D721Med (cell line): ENCODE results near the gene IKZF2.

Experiments used
- DNase-seq: peaks from one replicate; pipeline ENCODE4 v3.0.0; 2011; ENCODE audit warnings: low spot score; ENCODE audit not compliant: insufficient read length
- FAIRE-seq: peaks from 2 replicates; lab custom pipeline; 2011; peaks lifted over from hg19 to GRCh38; lab: Jason Lieb, UNC
- CTCF ChIP-seq: IDR thresholded peaks from 2 replicates; pipeline ENCODE4 v1.5.1; 2012; ENCODE audit warnings: mild to moderate bottlenecking, control low read depth; ENCODE audit not compliant: insufficient read depth; ENCODE audit errors: missing control alignments

IKZF2 gene

DNA sequence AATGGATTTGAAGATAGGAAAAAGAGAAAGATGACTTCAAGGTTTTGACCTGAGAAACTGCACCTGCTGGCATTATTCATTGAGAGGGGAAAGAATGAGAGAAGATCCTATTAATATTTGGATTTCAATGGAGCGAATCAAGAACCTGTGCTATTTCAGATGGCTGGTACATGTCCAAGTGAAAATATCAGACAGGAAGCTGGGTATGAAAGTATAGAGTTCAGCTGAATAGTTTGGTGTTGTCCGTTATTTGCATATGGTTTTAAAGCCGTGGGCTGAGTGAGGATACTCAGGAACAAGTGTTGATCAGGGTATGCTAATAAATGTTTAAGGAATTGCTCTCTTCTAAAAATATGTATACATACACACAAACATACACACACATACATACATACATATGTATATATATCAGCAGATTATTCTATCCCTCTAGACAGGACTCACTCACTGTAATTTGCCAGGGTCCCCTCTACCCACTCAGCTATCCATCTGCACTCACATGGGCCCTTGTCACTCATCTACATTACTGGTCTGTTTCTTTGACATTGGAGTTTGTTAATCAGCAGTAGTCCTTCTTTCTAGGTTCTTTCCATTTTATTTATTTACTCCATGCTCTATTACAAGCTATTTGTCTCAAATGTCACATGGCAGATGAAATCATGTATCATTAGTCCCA lies 33.9 kb upstream of the IKZF2 start:
- no peak for TF ChIP-seq CTCF
- DNase-seq, result no peak

DNA sequence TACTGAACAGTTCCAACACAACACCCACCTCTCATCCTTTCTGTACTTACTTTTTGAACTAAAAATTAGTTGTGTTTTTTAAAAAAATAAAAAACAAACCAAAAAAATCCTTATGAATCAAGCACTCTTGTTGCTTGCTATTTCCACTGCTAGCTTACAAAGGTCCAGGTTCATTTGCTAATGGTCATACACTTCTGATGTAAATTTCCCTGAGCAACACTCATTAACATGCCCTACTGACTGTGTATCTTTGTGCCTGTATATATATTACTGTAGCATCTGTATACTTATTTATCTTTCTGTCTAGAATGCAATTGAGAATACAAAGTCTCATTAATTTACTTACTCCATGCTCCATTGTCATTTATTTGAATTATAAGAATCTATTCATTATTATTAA lies 30.3 kb upstream of the IKZF2 start:
- TF ChIP-seq CTCF, result no peak
- DNase-seq (no peak), FAIRE-seq (no peak)

More for the DNA sequence above, 33.9 kb upstream of the IKZF2 start:
- FAIRE-seq, result no peak

DNA sequence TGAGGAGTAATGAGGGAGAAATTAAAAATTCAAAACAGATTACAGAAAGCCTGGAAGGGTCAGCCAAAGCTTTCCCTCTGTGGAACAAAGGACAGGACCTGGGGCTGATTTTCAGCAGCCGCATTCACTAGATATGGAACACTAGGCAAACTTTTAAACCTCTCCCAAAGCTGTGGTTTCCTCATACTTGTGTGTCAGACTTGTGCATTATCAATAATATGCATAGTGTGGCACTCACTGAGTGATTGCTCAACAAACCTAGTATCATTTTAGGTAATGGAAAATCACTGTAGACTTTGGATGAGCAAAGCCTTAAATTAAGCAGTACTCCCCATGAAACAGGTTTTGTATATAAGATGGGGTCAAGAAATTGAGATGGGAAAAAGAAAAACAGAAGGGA lies 26.3 kb upstream of the IKZF2 start:
- TF ChIP-seq CTCF, result no peak
- FAIRE-seq, result no peak
- no peak for DNase-seq

DNA sequence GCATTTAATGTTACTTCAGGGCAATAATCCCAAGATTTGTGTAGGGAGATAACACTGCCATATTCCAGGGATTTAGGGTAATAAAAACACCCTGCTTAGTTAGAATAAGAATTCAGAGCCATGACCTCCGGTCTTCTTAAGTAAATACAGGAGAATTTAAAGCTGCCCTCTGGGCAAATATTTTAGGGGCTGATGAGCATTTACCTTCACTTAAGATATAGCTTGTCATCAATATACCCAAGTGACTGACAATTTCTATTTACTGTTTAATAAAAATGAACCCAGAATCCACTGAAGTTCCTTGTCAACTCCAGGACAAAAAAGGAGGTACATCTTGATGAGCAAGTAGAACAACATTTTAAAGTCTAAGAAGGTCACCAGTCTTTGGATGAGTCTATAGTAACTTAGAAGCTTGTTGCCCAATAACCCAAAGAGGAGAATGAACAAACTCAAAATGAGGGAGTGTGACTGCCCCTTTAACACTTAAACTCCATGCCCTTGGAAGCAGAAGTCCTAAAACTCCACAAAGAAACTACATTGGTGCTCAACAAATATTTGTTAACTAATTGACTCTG lies 24.3 kb upstream of the IKZF2 start:
- no peak for FAIRE-seq
- no peak for DNase-seq
- TF ChIP-seq CTCF, result no peak

GRCh38 chr2:213172641-213173040 lies 21.2 kb upstream of the IKZF2 start:
- DNase-seq, result no peak
- TF ChIP-seq CTCF, result no peak
- FAIRE-seq, result no peak

DNA sequence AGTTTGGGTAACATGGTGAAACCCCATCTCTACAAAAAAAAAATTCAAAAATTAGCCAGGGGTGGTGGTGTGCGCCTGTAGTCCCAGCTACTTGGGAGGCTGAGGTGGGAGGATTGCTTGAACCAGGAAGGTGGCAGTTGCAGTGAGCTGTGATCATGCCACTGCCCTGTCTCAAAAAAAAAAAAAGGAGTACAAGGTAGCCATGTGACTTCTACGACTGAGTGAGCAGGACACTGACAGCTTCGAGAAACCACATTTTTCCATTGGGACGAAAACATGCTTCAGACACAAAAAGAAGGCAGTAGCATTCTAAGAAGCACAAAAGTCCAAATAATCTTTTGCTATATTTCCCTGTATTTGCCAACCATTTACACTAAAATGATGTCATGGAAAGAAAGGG lies 19.7 kb upstream of the IKZF2 start:
- DNase-seq, result no peak
- no peak for TF ChIP-seq CTCF
- FAIRE-seq, result no peak

GRCh38 chr2:213167271-213167930 lies 16.0 kb upstream of the IKZF2 start:
- no peak for TF ChIP-seq CTCF
- DNase-seq (no peak), FAIRE-seq (no peak)
